K562 (cell line): Measurements from ENCODE around the gene DACT3. TPM values are rescaled to one million over a fixed set of nuclear protein-coding genes. Genes with fewer than 3 reads are reported as not detected.

Experiments used
- ELF1 ChIP-seq: fragments of 200-800 bp; sonication (Bioruptor generic); IDR thresholded peaks from 2 replicates; pipeline ENCODE4 v1.6.1; 2016; ENCODE audit warnings: missing genetic modification characterization, missing compliant biosample characterization
- FOXM1 ChIP-seq, 2 experiments: fragments of 450-650 bp in 1 of 2; sonication (generic) in 1 of 2; formaldehyde crosslinking in 1 of 2; IDR thresholded peaks; 2 replicates each; pipeline versions ENCODE4 v1.6.1 to v1.9.0; 2017 to 2022; ENCODE audit warnings: low read depth in 2 of 2, mild to moderate bottlenecking in 2 of 2, missing genetic modification reagents in 1 of 2, moderate library complexity in 1 of 2
- GABPB1 ChIP-seq: sonication (generic); formaldehyde crosslinking; IDR thresholded peaks from 2 replicates; pipeline ENCODE4 v1.8.0; 2022; ENCODE audit warnings: mild to moderate bottlenecking, missing genetic modification reagents
- HEY1 ChIP-seq: fragments of 250-450 bp; sonication (Bioruptor Pico); IDR thresholded peaks from 2 replicates; pipeline ENCODE4 v1.5.0; 2020; ENCODE audit warnings: mild to moderate bottlenecking, moderate library complexity, borderline replicate concordance
- HLTF ChIP-seq: fragments of 450-650 bp; IDR thresholded peaks from 2 replicates; pipeline ENCODE4 v1.6.1; 2016
- HMG20B ChIP-seq: fragments of 250-450 bp; sonication (Bioruptor Pico); IDR thresholded peaks from 2 replicates; pipeline ENCODE4 v1.5.0; 2021; ENCODE audit warnings: mild to moderate bottlenecking
- KDM1A ChIP-seq, 2 experiments: fragments of 450-650 bp; IDR thresholded peaks; 2 replicates each; pipeline ENCODE4 v1.6.1; 2016; ENCODE audit warnings: mild to moderate bottlenecking in 2 of 2
- KLF16 ChIP-seq: IDR thresholded peaks from 2 replicates; pipeline ENCODE4 v1.6.1; 2016; ENCODE audit warnings: antibody characterized with exemption
- MCM2 ChIP-seq: fragments of 450-650 bp; IDR thresholded peaks from 2 replicates; pipeline ENCODE4 v1.6.1; 2017; ENCODE audit warnings: low read depth, mild to moderate bottlenecking
- MED1 ChIP-seq: sonication (generic); formaldehyde crosslinking; IDR thresholded peaks from 2 replicates; pipeline ENCODE4 v1.8.1; 2023; ENCODE audit warnings: missing genetic modification reagents, borderline replicate concordance
- RCOR1 ChIP-seq, 2 experiments: IDR thresholded peaks; 2 replicates each; pipeline ENCODE4 v1.6.1; 2012; ENCODE audit warnings: low read depth in 2 of 2, low read length in 2 of 2, borderline replicate concordance in 1 of 2, improper control_type of control experiment in 1 of 2
- RNF2 ChIP-seq: sonication (generic); IDR thresholded peaks from 2 replicates; pipeline ENCODE4 v1.6.1; 2016
- SRSF7 ChIP-seq: fragments of 200-400 bp; formaldehyde crosslinking; optimal IDR thresholded peaks from 2 replicates; pipeline ENCODE3; 2017; ENCODE audit warnings: mild to moderate bottlenecking, low read depth, low read length
- STAG1 ChIP-seq: sonication (generic); formaldehyde crosslinking; IDR thresholded peaks from 2 replicates; pipeline ENCODE4 v1.5.0; 2020; ENCODE audit warnings: missing genetic modification reagents, borderline replicate concordance
- TBP ChIP-seq: optimal IDR thresholded peaks from 2 replicates; pipeline ENCODE3; 2011; ENCODE audit warnings: low read depth, low read length, improper control_type of control experiment
- ZFP1 ChIP-seq: fragments of 450-650 bp; formaldehyde crosslinking; IDR thresholded peaks from 2 replicates; pipeline ENCODE4 v1.4.0; 2020; ENCODE audit warnings: mild to moderate bottlenecking, mixed read lengths
- ZNF324 ChIP-seq: fragments of 250-450 bp; sonication (Bioruptor Pico); IDR thresholded peaks from 2 replicates; pipeline ENCODE4 v1.4.0; 2020; ENCODE audit warnings: mild to moderate bottlenecking
- ZNF347 ChIP-seq: fragments of 450-650 bp; formaldehyde crosslinking; IDR thresholded peaks from 2 replicates; pipeline ENCODE4 v1.4.0; 2020; ENCODE audit warnings: low read depth, mild to moderate bottlenecking, moderate library complexity
- ZNF583 ChIP-seq: fragments of 250-450 bp; sonication (Bioruptor Pico); IDR thresholded peaks from 2 replicates; pipeline ENCODE4 v1.4.0; 2020
- polyA plus RNA-seq, 8 experiments: library from polyadenylated mRNA; depleted of rRNA in 4 of 8; stranded (reverse) in 5 of 8; unstranded in 3 of 8; fragments of >200 nt; fragmentation: Nextera tagmentation in 2 of 8; fragmentation: Illumina TruSeq in 1 of 8; extraction: Ambion mirVana in 2 of 8; extraction: Trizol in 1 of 8; gene quantifications; 2 replicates each; pipeline versions ENCODE4 v1.2.1 to v1.2.3, GENCODE V29; 2011 to 2014; ENCODE audit warnings: inconsistent platforms in 1 of 8, missing spikeins in 1 of 8
- total RNA-seq, 7 experiments: library from RNA; depleted of rRNA in 6 of 7; stranded (reverse); fragments of >200 nt in 6 of 7; fragmentation: Illumina TruSeq in 2 of 7; extraction: Trizol in 2 of 7; gene quantifications; 2 replicates each; pipeline versions ENCODE4 v1.2.1 to v1.2.3, GENCODE V29; 2011 to 2021; ENCODE audit warnings: low replicate concordance in 1 of 7
- TF ChIP-seq, protein P1 (sequence below): fragments of 250-450 bp; sonication (Bioruptor Pico); IDR thresholded peaks from 2 replicates; pipeline ENCODE4 v1.4.0; 2020; ENCODE audit warnings: borderline replicate concordance
- TF ChIP-seq, protein P2 (sequence below): fragments of 450-650 bp; IDR thresholded peaks from one replicate; pipeline ENCODE4 v1.6.1; 2018; ENCODE audit warnings: mild to moderate bottlenecking, moderate library complexity; ENCODE audit not compliant: partially characterized antibody
- TF ChIP-seq, protein P3 (sequence below): sonication (generic); formaldehyde crosslinking; IDR thresholded peaks from 2 replicates; pipeline ENCODE4 v1.8.0; 2022; ENCODE audit warnings: mild to moderate bottlenecking, low read depth, missing genetic modification reagents
- TF ChIP-seq, protein P4 (sequence below): sonication (generic); formaldehyde crosslinking; IDR thresholded peaks from 2 replicates; pipeline ENCODE4 v1.9.0; 2022; ENCODE audit warnings: mild to moderate bottlenecking, missing genetic modification reagents

The DACT3 gene
- total and polyA plus RNA-seq, 9 of the 15 experiments (the other 6 are each of a cell fraction or from before 2014, with no cell fraction given), result 0.67 to 6.5 (median 3.5) TPM

DNA sequence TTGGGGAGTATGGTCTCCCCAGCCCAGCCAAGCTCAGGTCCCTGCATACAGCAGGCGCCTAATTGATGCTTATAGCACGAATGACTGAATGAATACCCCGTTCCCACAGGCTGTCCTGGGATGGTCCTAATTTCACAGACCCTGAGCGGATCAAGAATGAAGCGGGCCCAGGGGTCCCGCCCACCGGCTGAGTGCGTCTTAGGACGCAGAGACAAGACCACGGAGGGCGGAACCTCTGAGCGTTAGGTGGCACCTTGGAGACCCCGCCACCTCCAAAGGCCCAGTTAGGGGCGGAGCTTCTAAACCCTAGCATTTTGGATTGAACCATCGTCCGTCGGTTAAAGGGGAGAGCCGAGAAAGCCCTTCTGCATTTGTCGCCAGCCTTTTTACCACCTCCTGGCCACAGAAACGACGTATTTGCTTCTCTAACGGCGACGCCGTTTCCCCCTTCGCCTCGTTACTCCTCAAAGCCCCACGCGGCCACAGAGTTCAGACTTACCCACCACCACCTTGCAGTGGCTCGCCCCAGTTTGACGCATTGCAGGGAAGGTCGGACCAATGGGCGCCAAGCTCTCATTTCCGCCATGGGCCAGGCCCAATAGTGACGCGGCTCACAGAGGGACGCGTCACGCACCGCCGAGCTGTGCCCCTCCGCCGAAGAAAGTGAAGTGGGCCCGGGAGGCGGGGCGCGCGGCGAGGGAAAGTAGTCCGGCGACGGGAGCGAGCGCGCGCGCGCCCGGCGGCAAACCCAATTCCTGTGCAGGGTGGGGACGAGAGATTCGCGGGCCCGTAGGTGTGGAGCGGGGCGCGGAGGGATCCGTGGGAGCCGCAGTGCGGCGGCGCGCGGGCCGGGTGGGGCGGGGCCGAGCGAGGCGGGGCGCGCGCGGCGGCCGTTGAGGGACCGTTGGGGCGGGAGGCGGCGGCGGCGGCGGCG, 60.3 kb downstream of the DACT3 start (continued):
- peak; percentile 88 for TF ChIP-seq ELF1 (tag)
- 0 out of 2 replicates have a peak, but pooled peaks have one; percentile 10 for TF ChIP-seq HLTF
- peak; percentile 59 to 91; a peak in 3 of 4 replicates for TF ChIP-seq KDM1A (IDR thresholded peaks at IDR 0.05)
- TF ChIP-seq, protein P1, sequence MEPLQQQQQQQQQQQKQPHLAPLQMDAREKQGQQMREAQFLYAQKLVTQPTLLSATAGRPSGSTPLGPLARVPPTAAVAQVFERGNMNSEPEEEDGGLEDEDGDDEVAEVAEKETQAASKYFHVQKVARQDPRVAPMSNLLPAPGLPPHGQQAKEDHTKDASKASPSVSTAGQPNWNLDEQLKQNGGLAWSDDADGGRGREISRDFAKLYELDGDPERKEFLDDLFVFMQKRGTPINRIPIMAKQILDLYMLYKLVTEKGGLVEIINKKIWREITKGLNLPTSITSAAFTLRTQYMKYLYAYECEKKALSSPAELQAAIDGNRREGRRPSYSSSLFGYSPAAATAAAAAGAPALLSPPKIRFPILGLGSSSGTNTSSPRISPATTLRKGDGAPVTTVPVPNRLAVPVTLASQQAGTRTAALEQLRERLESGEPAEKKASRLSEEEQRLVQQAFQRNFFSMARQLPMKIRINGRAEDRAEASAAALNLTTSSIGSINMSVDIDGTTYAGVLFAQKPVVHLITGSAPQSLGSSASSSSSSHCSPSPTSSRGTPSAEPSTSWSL, result no peak
- peak; percentile 80; the same call in 1 of the 2 replicates for TF ChIP-seq FOXM1 (IDR thresholded peaks at IDR 0.05; ENCODE audit: low read depth)
- TF ChIP-seq FOXM1 (CRISPR knock-in tag; IDR thresholded peaks at IDR 0.05; ENCODE audit: low read depth), result 0 out of 2 replicates have a peak, but pooled peaks have one; percentile 73
- TF ChIP-seq RNF2, result peak; percentile 84
- no peak for TF ChIP-seq ZNF347 (CRISPR knock-in tag)
- TF ChIP-seq TBP, result peak; percentile 62
- TF ChIP-seq, protein P2, sequence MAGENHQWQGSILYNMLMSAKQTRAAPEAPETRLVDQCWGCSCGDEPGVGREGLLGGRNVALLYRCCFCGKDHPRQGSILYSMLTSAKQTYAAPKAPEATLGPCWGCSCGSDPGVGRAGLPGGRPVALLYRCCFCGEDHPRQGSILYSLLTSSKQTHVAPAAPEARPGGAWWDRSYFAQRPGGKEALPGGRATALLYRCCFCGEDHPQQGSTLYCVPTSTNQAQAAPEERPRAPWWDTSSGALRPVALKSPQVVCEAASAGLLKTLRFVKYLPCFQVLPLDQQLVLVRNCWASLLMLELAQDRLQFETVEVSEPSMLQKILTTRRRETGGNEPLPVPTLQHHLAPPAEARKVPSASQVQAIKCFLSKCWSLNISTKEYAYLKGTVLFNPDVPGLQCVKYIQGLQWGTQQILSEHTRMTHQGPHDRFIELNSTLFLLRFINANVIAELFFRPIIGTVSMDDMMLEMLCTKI, result no peak
- TF ChIP-seq, protein P3, sequence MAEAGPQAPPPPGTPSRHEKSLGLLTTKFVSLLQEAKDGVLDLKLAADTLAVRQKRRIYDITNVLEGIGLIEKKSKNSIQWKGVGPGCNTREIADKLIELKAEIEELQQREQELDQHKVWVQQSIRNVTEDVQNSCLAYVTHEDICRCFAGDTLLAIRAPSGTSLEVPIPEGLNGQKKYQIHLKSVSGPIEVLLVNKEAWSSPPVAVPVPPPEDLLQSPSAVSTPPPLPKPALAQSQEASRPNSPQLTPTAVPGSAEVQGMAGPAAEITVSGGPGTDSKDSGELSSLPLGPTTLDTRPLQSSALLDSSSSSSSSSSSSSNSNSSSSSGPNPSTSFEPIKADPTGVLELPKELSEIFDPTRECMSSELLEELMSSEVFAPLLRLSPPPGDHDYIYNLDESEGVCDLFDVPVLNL (CRISPR knock-in tag), result peak; percentile 66; the same call in 1 of the 2 replicates
- peak; percentile 75 for TF ChIP-seq GABPB1
- no peak for TF ChIP-seq HMG20B (CRISPR knock-in tag)
- TF ChIP-seq STAG1 (CRISPR knock-in tag), result no peak
- no peak for TF ChIP-seq HEY1 (CRISPR knock-in tag)
- peak; percentile 90 for TF ChIP-seq ZNF583 (CRISPR knock-in tag)
- TF ChIP-seq ZNF324 (CRISPR knock-in tag), result no peak
- TF ChIP-seq, protein P4, sequence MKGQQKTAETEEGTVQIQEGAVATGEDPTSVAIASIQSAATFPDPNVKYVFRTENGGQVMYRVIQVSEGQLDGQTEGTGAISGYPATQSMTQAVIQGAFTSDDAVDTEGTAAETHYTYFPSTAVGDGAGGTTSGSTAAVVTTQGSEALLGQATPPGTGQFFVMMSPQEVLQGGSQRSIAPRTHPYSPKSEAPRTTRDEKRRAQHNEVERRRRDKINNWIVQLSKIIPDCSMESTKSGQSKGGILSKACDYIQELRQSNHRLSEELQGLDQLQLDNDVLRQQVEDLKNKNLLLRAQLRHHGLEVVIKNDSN, result no peak
- no peak for TF ChIP-seq MED1
- TF ChIP-seq KLF16, result no peak
- peak in 1 of 2 experiments; percentile 65; a peak in 3 of 4 replicates for TF ChIP-seq RCOR1 (IDR thresholded peaks at IDR 0.05; ENCODE audit: borderline replicate concordance in 1 of 2, low read depth in 2 of 2, low read length in 2 of 2)
- TF ChIP-seq SRSF7, result no peak
- TF ChIP-seq ZFP1, result no peak
- no peak for TF ChIP-seq MCM2
